Brain pericyte (primary cell): ENCODE data around the gene MAST4.
"Not testable (repeated sequence)": the region's sequence is repeated elsewhere in the genome, so short reads cannot be mapped to it uniquely, and the experiment has no call there.

Source experiments
- DNase-seq: peaks from one replicate; pipeline ENCODE4 v3.0.0-alpha.2; 2012; ENCODE audit warnings: low read depth, low spot score

The MAST4 gene

DNA sequence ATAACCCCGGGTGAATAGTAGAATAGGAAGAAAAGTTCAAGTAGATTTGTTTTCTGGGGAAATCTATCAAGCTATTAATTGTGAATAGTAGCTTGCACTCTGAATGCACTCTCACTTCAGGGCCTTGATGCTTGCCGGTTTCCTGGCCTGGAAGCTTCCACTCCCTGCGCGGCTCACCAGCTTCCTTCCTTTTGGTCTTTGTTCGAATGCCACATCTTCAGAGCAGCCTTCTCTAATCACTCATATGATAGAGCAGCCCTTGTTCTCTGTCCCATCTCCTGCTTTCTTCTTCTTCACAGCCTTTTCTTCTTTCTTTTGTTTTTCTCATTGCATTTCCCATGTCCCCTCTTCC lies 146.7 kb downstream of the MAST4 start:
- DNase-seq = no peak

DNA sequence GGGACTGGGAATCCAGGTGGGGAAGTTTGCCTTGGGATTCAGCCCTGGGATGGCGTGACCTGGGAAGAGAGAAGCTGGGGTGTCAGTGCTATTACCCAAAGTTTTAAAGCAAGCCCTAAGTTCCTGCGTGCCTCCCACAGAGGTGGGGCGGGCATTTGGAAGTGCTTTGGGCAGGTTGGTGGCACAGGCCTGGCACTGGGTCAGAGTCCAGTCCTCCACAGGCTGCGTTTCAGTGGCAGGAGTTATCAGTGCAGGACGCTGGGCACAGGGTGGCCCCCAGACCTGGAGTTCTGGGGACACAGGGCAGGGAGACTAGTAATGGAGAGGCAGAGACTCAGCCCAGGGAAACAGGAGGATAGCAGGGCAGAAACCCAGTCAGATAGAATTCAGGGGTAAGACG lies 147.2 kb downstream of the MAST4 start:
- DNase-seq = no peak

DNA sequence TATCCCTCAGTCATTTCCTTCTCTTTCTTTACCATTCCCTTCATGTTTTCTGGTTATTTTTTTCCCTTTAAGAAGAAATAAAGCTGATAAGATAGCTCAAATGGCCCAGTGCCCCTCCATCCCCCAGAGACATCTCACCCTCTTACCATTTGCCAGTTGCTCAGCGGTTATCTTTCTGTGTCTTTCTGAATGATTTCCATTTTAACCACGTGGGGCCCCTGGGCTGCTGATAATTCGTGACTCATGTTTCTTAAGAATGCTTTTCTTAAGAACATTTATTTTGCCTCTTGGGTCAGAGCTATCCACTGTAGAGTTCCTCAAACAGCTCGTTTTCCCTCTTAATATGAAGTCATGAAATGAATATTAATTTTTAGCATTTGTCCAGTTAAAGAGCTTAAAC lies 147.8 kb downstream of the MAST4 start:
- DNase-seq = no peak

DNA sequence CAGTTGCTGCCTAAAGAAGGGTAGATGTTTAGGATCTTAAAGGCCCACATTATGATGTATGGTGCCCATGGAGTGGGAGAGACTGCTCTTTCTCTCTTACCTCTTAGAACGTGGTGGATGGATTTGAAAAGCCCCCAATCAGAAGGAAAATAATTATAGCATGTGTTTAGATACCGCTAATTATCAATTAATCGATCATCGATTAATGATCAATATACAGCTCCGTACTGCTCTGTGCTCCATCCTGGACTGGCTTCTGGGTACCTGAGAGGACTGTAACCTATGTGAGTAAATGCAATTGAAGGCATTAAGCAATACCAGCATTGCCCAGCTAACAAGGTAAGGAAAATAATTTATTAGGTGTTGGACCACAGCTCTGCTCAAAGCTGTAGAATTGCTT lies 149.1 kb downstream of the MAST4 start:
- no peak for DNase-seq

DNA sequence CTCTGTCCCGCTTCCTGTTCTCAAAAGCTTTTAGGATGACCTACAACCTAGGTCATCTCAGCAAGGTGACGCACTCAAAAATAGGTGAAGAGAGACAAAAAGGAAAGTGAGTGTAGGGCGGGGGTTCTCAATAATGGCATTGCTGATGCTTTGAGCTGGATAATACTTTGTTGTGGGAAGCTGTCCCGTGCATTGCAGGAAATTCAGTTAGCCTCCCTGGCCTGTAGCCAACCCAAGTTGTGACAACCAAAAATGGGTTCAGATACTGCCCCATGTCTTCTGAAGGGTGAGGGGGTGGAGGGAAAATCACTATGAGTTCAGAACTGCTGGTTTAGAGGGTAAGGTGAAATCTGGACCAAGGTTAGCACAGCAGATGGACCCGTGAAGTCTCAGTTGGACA lies 151.4 kb downstream of the MAST4 start:
- no peak for DNase-seq

DNA sequence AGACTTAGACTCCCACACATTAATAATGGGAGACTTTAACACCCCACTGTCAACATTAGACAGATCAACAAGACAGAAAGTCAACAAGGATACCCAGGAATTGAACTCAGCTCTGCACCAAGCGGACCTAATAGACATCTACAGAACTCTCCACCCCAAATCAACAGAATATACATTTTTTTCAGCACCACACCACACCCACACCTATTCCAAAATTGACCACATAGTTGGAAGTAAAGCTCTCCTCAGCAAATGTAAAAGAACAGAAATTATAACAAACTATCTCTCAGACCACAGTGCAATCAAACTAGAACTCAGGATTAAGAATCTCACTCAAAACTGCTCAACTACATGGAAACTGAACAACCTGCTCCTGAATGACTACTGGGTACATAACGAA lies 156.5 kb downstream of the MAST4 start:
- DNase-seq = not testable (repeated sequence)

DNA sequence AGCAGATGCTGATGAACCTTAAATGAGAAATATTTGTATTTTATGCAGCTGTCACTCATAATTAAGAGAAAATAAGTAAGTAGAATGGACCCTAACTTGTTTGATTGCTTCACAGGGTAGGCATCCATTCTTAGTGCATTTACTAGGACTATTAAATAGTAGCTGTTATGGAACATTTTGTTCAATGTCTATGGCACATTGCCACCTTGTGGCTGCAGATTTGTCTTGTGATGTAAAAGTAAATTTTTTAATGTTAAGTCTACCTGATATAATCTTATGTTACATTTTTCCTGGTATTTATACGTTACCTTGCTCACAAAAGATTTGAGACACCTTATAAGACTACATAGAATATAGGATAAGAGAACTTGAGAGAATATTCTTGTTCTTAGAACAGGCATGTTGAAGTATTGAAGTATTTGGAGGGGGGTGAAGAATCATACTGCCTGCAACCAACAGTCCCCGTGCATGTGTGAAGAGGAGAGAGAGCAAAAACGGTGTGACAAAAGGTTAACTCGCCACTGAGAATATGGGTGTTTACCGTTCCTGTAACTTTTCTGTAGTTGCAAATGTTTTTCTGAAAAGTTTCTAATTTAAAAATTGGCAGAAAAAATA lies 161.1 kb downstream of the MAST4 start:
- peak; percentile 27 for DNase-seq

DNA sequence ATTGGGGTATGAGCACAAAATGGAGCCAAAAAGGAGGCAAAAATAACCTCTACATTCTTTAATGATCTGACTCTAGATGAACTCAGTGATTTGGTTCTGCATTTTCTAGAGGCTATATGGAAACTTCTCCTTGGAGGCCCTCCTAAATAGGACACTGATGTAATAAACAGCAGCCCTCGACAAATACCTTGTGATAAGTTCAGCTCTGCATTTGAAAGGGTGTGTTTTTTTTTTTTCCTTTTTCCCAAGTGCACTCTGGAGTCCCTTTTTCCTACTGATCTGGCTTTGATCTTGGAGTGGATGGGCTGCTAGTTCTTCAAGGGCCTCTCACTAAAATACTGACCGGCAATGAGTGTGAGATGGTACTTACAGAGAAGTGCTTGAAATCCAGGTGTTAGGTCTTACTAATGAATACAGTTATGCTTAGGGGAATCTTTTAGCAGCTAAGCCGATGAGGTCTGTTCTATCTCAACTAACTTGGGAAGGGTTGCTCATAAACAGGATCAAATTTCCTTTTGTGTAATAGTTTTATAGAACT lies 161.7 kb downstream of the MAST4 start:
- no peak for DNase-seq

DNA sequence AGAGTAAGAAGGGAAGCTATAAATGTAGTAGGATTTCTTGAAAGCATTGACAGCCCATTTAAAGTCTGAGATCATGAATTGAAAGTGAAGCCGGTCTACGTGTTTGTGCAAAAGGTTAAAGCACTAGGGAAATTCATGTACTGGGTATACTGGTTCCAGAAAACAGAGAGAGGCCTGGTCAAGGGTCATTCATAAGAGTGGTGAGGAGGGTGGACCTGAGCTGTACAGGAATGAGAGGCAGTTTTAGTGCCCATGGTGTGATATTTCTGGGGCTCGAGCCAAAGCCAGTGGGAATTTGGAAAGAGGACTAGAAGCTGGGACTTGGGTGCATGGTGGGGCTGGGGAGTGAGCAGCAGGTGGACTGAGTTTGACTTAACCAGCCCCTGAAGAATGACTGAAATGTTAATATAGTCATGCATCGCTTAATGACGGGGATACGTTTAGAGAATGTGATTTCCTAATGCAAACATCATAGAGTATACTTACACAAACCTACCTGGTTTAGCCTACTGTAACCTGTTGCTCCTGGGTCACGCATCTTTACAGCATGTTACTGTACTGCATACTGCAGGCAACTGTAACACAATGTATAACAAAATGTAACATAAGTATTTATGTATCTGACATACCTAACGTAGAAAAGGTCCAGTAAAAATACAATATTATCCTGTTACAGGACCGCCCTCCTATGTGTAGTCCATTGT lies 173.0 kb downstream of the MAST4 start:
- DNase-seq = no peak

DNA sequence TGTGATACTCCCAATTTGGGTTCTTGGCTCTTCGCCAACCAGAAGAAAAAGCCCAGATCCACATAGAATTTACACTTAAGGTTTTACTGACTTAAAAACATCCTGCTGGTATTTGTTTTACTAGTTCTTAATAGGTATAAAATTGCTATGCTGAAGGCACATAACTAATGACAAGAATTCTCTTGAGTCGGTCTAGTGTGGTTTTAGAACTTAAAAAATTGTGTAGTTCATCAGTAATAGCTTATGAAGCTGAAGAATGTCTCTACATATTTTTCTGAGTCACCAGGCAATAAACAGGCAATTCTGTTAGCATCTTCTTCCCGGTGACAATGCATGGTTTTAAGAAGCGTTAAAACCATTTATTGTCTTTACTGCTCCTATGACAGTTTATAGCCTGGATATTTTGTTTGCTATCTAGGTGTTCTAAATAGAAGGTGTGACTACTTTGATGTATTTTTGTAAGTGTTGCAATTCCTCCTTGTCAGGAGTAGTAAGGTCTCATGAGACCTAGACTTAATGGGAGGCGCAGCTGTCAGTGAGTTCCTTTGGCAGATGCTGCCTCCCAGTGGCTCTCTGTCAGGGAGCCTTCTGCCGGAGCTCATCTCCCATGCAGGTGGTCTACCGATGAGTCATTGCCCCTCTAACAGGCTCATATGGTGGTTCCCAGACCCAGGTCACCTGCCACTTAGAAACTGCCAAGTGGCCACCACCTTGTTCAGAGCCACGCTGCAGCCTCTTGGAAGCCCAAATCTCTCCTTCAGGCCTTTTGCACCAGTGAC lies 173.8 kb downstream of the MAST4 start:
- DNase-seq = no peak

DNA sequence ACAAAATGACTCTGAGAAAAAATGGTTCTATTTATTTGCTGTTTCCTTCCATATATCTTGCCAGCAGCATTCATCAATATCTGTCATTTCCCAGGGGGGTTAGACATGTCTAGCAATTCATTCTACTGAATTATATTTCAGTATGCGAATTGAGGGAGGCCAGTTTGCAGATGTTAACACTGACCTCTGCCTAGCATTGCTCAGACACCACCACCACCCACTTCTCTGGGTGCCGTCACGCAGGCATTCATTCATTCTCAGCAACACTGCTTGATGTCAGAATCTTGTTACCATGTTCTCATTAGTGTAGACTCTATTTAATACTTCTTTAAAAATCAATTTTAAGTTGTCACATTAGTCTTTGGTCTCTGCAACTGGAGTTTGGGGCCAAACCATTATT lies 181.7 kb downstream of the MAST4 start:
- DNase-seq = no peak

DNA sequence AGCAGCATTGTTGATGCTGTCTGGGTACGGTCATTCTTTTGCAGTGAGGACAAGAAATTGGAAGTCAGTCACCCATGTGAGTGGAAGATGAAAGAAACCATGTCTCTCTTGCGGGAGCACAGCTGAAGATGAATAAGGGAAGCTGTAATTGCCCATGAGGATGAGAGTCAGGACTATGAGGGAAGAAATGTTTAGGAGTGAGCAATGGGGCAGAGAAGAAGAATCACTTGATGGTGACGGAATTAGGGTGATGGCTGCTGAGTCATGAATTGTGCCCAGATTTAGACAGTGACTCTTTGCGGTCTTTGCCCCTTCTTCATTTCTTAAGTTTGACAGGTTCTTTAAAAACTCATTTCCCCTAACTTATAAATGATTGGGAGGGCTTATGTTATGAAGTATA lies 183.3 kb downstream of the MAST4 start:
- no peak for DNase-seq

DNA sequence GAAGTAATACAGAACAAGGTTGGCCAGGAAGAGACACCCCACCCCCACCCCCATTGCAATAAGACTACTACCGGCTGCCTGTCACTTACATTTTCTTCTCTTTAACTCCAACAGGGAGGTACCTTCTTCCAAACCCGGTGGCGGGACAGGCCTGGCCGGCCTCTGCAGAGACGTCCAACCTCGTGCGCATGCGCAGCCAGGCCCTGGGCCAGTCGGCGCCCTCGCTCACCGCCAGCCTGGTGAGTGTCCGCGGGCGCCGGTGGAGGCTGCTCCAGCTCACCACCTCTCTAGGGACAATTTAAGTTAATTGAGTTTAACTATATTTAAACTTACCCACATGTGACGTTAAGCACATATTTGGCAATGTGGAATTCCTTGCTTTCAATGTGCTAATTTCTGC lies 192.4 kb downstream of the MAST4 start:
- DNase-seq = no peak

DNA sequence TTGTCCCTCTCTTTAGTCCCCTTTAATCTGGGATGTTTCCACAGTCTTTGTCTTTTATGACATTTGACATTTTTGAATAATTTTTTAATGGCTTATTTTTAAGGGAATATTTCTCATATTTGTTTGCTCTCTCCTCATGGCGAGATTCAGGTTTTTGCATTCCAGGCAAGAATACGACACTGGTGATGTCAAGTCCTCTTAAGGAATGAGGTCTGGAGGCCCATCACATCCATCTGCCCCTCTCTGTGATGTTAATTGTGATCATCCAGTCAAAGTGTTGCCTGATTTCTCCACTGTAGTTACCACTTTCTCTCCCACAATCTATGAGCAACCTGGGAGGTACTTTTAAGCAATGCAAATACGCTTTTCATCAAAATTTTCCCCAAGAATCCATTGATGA lies 193.2 kb downstream of the MAST4 start:
- DNase-seq = no peak

DNA sequence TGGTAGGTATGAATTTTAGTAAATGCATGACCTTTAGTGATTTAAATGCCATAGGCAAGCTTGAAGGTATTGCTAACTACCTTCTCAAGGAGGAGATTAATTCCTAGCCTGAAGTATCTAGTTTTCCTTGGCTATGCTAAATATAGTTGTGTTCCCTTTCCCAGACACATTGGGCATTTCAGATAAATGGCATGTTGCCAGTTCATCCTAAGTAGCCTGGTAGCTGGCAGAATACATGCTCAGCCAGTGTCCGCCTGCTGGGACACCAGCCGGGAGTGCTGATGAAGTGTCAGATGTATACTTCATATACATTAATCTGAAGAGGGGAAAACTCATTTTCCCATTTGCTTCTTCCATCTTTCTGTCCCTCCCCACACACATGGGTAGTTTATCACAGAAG lies 196.9 kb downstream of the MAST4 start:
- no peak for DNase-seq

DNA sequence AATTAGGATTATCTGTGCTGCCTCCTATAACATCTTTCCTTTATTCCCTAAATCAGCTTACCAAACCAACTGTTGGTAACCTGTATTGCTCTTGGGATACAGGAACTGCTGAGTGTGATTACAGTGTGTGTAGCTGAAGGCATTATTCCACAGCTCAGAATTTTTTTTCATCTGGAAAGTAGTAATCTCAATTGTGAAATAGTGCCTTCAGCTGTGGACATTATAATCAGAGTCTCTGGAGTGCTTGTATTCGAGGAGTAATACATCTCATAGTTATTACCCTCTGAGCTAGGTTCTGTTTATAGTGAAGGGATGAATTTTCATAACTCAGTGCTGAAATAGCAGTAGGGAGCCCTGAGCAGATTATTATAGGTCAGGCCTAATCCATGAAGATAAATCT lies 199.5 kb downstream of the MAST4 start:
- DNase-seq = no peak

DNA sequence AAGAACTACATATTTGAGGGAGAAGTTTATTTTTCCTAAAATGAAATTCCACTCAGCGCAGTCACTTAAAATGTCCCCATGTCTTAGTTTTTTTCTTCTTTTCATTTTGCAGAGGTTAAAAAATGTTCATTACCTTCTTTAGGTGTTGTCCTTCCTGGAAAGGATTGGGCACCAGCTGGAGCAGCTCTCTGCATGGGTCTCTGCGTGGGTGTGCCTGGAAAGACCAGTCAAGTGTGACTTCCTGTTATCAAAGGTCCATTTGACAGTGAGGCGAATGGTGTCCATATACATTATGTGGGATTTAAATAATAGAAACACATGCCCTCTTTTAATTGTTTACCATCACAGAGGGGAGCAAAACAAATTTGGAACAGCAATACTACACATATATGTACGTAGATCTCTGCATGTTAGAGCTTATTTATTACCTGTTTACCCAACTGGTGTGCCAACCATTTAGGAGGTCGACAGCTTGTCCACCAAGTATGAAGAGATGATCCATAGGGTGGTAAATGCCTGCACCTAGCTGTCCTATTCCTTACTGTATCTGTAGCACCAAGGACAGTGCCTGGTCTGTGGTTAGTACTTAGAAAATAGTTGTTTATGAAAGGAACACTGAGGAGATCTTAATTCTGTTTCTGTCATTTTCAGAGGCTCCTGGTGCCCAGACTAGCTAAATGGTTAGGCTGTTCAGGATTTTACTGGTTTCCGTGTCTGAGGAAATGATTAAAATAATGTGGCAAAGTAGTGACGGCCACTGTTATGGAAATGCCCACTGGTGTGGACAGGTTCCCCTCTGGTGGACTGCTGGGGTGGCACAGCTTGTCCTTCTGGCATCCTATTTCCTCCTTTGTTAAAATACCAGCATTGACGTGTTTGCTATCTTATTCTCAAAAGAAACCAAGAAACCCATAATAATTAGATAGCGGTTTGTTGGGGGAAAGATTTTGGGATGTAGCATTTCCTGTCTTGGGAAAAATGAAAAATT lies 200.4 kb downstream of the MAST4 start:
- no peak for DNase-seq

DNA sequence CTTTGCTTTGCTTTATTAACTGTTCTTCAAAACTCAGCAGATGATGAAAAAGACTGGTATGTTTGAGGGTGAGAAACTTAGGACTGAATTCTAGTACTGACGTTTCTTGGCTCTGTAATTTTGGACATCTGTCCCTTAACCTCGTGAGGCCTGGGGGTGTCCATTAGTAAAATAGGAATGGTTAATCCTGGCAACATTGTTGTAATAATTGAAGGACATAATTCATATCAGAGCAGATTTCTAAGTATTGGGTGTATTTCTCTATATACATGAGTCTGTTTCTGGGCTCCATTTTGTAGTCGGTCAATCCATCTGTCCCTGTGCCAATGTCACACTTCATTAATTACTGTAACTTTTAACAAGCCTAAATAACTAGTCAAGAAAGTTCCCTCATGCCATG lies 206.7 kb downstream of the MAST4 start:
- no peak for DNase-seq

DNA sequence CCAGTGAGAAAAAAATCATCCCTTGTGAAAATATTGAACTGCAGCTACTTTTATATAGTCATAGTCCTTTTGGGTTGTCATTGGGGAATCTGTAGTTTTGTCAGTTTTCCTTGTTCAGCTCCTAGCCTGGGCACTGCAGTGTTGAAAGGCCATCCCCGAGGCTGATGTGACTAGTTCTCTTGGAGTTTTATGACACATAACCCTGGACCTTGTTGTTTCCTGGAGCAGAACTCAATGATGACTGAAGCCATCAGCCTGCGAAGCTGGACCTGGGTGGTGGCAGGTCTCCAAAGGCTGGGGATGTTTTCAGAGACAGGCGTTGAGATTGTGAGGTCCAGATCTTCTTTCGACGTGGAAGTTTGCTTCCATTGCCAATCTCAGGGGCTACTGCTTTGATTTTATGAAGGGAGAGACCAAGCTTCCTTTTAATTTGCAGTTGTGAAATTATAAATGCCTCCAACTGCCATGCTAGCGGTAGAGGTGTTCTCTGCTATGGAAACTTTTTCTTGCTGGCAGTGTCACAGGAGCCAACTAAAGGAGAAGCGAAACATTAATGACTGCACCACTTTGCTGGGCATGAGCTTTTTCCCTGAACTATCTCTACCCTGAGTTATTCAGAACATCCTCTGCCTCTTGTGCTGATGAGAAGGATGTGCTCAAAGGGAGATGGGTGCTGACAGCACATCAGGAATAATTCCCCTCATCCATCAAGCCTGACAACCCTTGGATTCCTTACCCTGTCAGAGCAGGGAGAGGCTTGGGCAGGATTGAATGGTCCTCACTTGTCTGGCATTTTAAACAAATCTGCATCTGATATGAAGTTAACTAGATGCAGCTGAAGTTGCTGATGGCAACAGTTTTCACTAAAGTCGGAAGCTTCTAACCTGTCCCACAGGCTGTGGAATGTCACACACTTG lies 209.6 kb downstream of the MAST4 start:
- no peak for DNase-seq

DNA sequence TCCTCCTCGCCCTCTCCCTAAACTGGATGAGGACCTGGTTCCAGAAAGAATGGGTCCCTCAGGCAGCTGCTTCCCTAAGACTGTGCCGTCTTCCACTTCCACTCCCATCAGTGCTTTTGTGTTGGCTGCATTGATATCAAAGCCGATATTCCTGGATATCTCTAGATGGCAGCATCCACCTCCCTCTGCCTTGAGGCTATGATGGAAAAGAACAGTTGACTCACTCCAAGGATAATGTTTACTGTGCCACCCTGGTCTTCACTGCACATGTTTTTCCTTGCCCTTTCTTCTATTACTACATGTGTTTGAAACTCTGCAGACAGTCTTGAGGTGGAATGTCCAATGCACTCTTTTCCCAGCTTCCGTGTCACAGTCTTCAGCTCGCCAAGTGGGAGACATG lies 211.6 kb downstream of the MAST4 start:
- peak; percentile 55 for DNase-seq

DNA sequence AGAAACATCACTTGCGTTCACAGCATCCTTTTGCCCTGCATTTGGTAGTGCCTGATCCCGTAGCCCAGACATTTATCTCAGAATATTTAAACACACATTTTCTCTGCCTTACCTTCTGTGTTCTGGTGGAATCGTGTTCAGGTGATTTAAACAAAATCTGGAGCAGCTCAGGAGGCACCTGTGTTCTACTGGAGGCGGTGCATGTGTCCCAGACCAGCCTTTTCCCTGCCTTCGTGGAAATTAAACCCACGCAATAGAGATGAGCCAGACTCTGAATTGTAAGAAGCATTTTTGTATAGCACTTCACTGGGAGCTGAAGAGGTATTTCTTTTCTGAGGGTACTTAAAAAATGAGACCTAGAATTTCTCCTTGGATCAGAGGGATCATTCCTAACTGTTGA lies 212.5 kb downstream of the MAST4 start:
- no peak for DNase-seq
